Kidney epithelial cell (primary cell): Measurements from ENCODE around the gene FAM47E. TPM values are rescaled to one million over a fixed set of nuclear protein-coding genes. Genes with fewer than 3 reads are reported as not detected.

Experiments
- DNase-seq: peaks from one replicate; pipeline ENCODE4 v3.0.0-alpha.2; 2010; ENCODE audit warnings: low read depth
- H3K27me3 ChIP-seq: 2 replicates; pipeline ENCODE4 v1.6.0; 2011; ENCODE audit warnings: low read length; ENCODE audit not compliant: control insufficient read depth, insufficient read depth
- H3K36me3 ChIP-seq: 2 replicates; pipeline ENCODE4 v1.5.1; 2011; ENCODE audit warnings: low read length; ENCODE audit not compliant: control insufficient read depth, insufficient read depth
- H3K4me3 ChIP-seq: 2 replicates; pipeline ENCODE4 v1.5.1; 2011; ENCODE audit warnings: low read depth, mild to moderate bottlenecking, control low read depth, low read length
- CTCF ChIP-seq: IDR thresholded peaks from 2 replicates; pipeline ENCODE4 v1.5.1; 2011; ENCODE audit warnings: mild to moderate bottlenecking, moderate library complexity, low read length, control low read depth, inconsistent platforms; ENCODE audit not compliant: insufficient read depth, poor library complexity, severe bottlenecking
- total RNA-seq: library from RNA; depleted of rRNA; stranded (reverse); fragments of >200 nt; gene quantifications from 2 replicates; pipeline ENCODE4 v1.2.3, GENCODE V29; 2015

FAM47E gene
- total RNA-seq, 1 donor from 2014 or later: 2.3 TPM

GRCh38 chr4:76292730-76293129 is 41.2 kb downstream of the FAM47E start:
- no peak for TF ChIP-seq CTCF
- no peak for DNase-seq
- Histone ChIP-seq H3K36me3 (no peaks in the 10 kb centered on the region), H3K27me3 (no peaks in the 10 kb centered on the region), H3K4me3 (no peak overlapping the region)

GRCh38 chr4:76293772-76294171 is 42.3 kb downstream of the FAM47E start:
- Histone ChIP-seq H3K4me3 (no peak overlapping the region), H3K36me3 (no peaks in the 10 kb centered on the region)
- no peak for TF ChIP-seq CTCF

GRCh38 chr4:76296286-76296820 is 44.8 kb downstream of the FAM47E start:
- TF ChIP-seq CTCF: no peak
- no peaks in the 10 kb centered on the region for H3K27me3 ChIP-seq
- H3K4me3 ChIP-seq: no peak overlapping the region
- no peak for DNase-seq
- no peaks in the 10 kb centered on the region for H3K36me3 ChIP-seq

More at GRCh38 chr4:76293772-76294171, 42.3 kb downstream of the FAM47E start:
- H3K27me3 ChIP-seq: no peaks in the 10 kb centered on the region
- no peak for DNase-seq

GRCh38 chr4:76298227-76298626 is 46.7 kb downstream of the FAM47E start:
- TF ChIP-seq CTCF: no peak
- Histone ChIP-seq H3K4me3 (no peak overlapping the region), H3K36me3 (no peaks in the 10 kb centered on the region), H3K27me3 (no peaks in the 10 kb centered on the region)
- DNase-seq: no peak

GRCh38 chr4:76300012-76300411 is 48.5 kb downstream of the FAM47E start:
- H3K36me3 ChIP-seq: no peaks in the 10 kb centered on the region
- H3K4me3 ChIP-seq: no peak overlapping the region
- DNase-seq: no peak
- TF ChIP-seq CTCF: no peak
- no peaks in the 10 kb centered on the region for H3K27me3 ChIP-seq

- H3K4me3 ChIP-seq: no peak overlapping the region
- no peaks in the 10 kb centered on the region for H3K27me3 ChIP-seq
- DNase-seq: peak; percentile 88
- H3K36me3 ChIP-seq: no peaks in the 10 kb centered on the region
- TF ChIP-seq CTCF: no peak
These were observed 49.7 kb downstream of the FAM47E start for GRCh38 chr4:76301068-76301774.
